Measurements from ENCODE around the gene ANKRD40. TPM values are rescaled to one million over a fixed set of nuclear protein-coding genes. Genes with fewer than 3 reads are reported as not detected.

Gene ANKRD40
- total RNA-seq, 1 experiment from 2014 or later, result 45.3 TPM

GRCh38 chr17:50668025-50668837, 39.5 kb downstream of the ANKRD40 start:
- DNase-seq (ENCODE audit: low spot score), result no peak
- POLR2A ChIA-PET, result interaction anchor here (0.8 kb wide), 1 partner anchor 108 kb away, joined by 3 read pairs; no protein-coding TSS in a partner anchor

GRCh38 chr17:50667259-50668024, 40.3 kb downstream of the ANKRD40 start:
- 0 out of 2 replicates have a peak, but pooled peaks have one; percentile 32 for TF ChIP-seq FOXP1 (CRISPR knock-in tag; IDR thresholded peaks at IDR 0.05; ENCODE audit: borderline replicate concordance)
- no peak for TF ChIP-seq CTCF (IDR thresholded peaks at IDR 0.05)
- no peak for TF ChIP-seq TEAD1 (CRISPR knock-in tag; IDR thresholded peaks at IDR 0.05)
- no peaks in the 10 kb centered on the region for H3K9me3 Mint-ChIP-seq
- no peak overlapping the region for H3K4me3 Mint-ChIP-seq
- H3K27ac Mint-ChIP-seq, result no peak overlapping the region
- ChIA-PET POLR2A (no interaction called here), CTCF (interaction anchor here (1.1 kb wide), 1 partner anchor 41 kb away, joined by 3 read pairs; no protein-coding TSS in a partner anchor)
- no peak for DNase-seq (ENCODE audit: low spot score)
- no peaks in the 10 kb centered on the region for H3K36me3 Mint-ChIP-seq
- no peaks in the 10 kb centered on the region; the same call in 1 of the 2 replicates for H3K27me3 Mint-ChIP-seq (ENCODE audit: low read depth)
- no peak for ATAC-seq
- peaks cover 13% of the 10 kb centered on the region for H3K4me1 Mint-ChIP-seq

More at GRCh38 chr17:50668025-50668837, 39.5 kb downstream of the ANKRD40 start:
- Mint-ChIP-seq H3K27ac (no peak overlapping the region), H3K4me1 (peaks cover 13% of the 10 kb centered on the region), H3K27me3 (ENCODE audit: low read depth) (no peaks in the 10 kb centered on the region; the same call in 1 of the 2 replicates), H3K36me3 (no peaks in the 10 kb centered on the region), H3K9me3 (no peaks in the 10 kb centered on the region), H3K4me3 (no peak overlapping the region)
- peak; percentile 68 for ATAC-seq
- CTCF ChIA-PET, result interaction anchor here (1.1 to 2.5 kb wide), 5 partner anchors 9 to 184 kb away, joined by 3 to 9 read pairs (median 8); no protein-coding TSS in a partner anchor
- TF ChIP-seq SP1 (CRISPR knock-in tag; conservative IDR thresholded peaks at IDR 0.05) (0 out of 2 replicates have a peak, but pooled peaks have one; percentile 12), RORB (CRISPR knock-in tag; IDR thresholded peaks at IDR 0.05) (no peak)

GRCh38 chr17:50666316-50666715, 41.4 kb downstream of the ANKRD40 start:
- H3K9me3 Mint-ChIP-seq, result no peaks in the 10 kb centered on the region
- POLR2A ChIA-PET, result no interaction called here
- no peak for TF ChIP-seq AFF4 (CRISPR knock-in tag; IDR thresholded peaks at IDR 0.05; ENCODE audit: borderline replicate concordance)
- TF ChIP-seq CTCF (IDR thresholded peaks at IDR 0.05), result no peak
- no peak for TF ChIP-seq ZBTB43 (CRISPR knock-in tag; IDR thresholded peaks at IDR 0.05)
- TF ChIP-seq IRF2 (CRISPR knock-in tag; IDR thresholded peaks at IDR 0.05; ENCODE audit: borderline replicate concordance, low read depth), result no peak
- no peak for TF ChIP-seq ETV6 (CRISPR knock-in tag; IDR thresholded peaks at IDR 0.05)
- no peak for TF ChIP-seq NR1H2 (CRISPR knock-in tag; IDR thresholded peaks at IDR 0.05)
- TF ChIP-seq JUN (CRISPR knock-in tag; IDR thresholded peaks at IDR 0.05), result no peak
- H3K27me3 Mint-ChIP-seq (ENCODE audit: low read depth), result no peaks in the 10 kb centered on the region; the same call in 1 of the 2 replicates
- CTCF ChIA-PET, result interaction anchor here (0.6 to 1.9 kb wide), 5 partner anchors 8 to 116 kb away, joined by 3 to 5 read pairs (median 3); partner anchors contain the start of gene CACNA1G
- no peaks in the 10 kb centered on the region for H3K36me3 Mint-ChIP-seq
- ATAC-seq (no peak), DNase-seq (ENCODE audit: low spot score) (no peak)
- H3K4me1 Mint-ChIP-seq, result peaks cover 23% of the 10 kb centered on the region
- no peak overlapping the region for H3K4me3 Mint-ChIP-seq
- H3K27ac Mint-ChIP-seq, result no peak overlapping the region
